A549 (cell line): ENCODE data around the gene TTC21A. TPM values are rescaled to one million over a fixed set of nuclear protein-coding genes. Genes with fewer than 3 reads are reported as not detected.

ENCODE experiments used
- ATAC-seq, 2 experiments: fragments of 200-7000 bp in 1 of 2; fragments of >200 bp in 1 of 2; cut with Nextera tagmentation in 1 of 2; cut with Tn5 transposase in 1 of 2; 3 replicates each; pipeline versions ENCODE4 v1.8.0 to v1.9.1; 2018 to 2020; ENCODE audit warnings: mild to moderate bottlenecking in 1 of 2, moderate library complexity in 1 of 2
- CTCF ChIA-PET: fragments of 300-600 bp; sonication (Branson Sonifier 250); formaldehyde crosslinking; extraction: SDS; loops from one replicate; lab custom pipeline; 2021; ENCODE audit warnings: antibody characterized with exemption, inconsistent platforms; lab: Yijun Ruan, JAX
- POLR2A ChIA-PET: fragments of 350-600 bp; formaldehyde crosslinking; extraction: SDS; loops from one replicate; lab custom pipeline; 2021; ENCODE audit warnings: antibody characterized with exemption, inconsistent platforms; lab: Yijun Ruan, JAX
- DNase-seq, 2 experiments: peaks; one replicate each; pipeline versions ENCODE4 v3.0.0 to v3.0.0-alpha.2; 2011 to 2016; ENCODE audit warnings: low read depth in 1 of 2, low spot score in 1 of 2
- FAIRE-seq: peaks from 2 replicates; lab custom pipeline; 2011; peaks lifted over from hg19 to GRCh38; lab: Jason Lieb, UNC
- H3K27ac ChIP-seq, 2 experiments: fragments of >200 bp; sonication (Bioruptor Twin); formaldehyde crosslinking; 3 replicates each; pipeline ENCODE4 v1.5.1; 2016 to 2017
- H3K4me1 ChIP-seq: fragments of >200 bp; sonication (Bioruptor Twin); formaldehyde crosslinking; 3 replicates; pipeline ENCODE4 v1.6.1; 2016
- H3K4me2 ChIP-seq: fragments of >200 bp; sonication (Bioruptor Twin); formaldehyde crosslinking; 3 replicates; pipeline ENCODE4 v1.6.1; 2016
- H3K4me3 ChIP-seq: fragments of >200 bp; sonication (Bioruptor Twin); formaldehyde crosslinking; 3 replicates; pipeline ENCODE4 v1.5.1; 2016
- H3K9me3 ChIP-seq: fragments of >200 bp; sonication (Bioruptor Twin); formaldehyde crosslinking; 3 replicates; pipeline ENCODE4 v1.6.1; 2016
- MAZ ChIP-seq: fragments of 150-350 bp; IDR thresholded peaks from 2 replicates; pipeline ENCODE4 v1.6.1; 2014; ENCODE audit warnings: antibody characterized with exemption, low read depth, low read length, borderline replicate concordance
- NPAS2 ChIP-seq: fragments of 250-450 bp; sonication (Bioruptor Pico); IDR thresholded peaks from 2 replicates; pipeline ENCODE4 v1.8.0; 2022; ENCODE audit warnings: mild to moderate bottlenecking, moderate library complexity, borderline replicate concordance
- SREBF2 ChIP-seq: fragments of 450-650 bp; IDR thresholded peaks from 2 replicates; pipeline ENCODE4 v1.6.1; 2014; ENCODE audit warnings: mild to moderate bottlenecking, moderate library complexity
- TFCP2L1 ChIP-seq: fragments of 250-450 bp; sonication (Bioruptor Pico); IDR thresholded peaks from 2 replicates; pipeline ENCODE4 v1.5.0; 2021; ENCODE audit warnings: mild to moderate bottlenecking
- ZNF302 ChIP-seq: fragments of 250-450 bp; sonication (Bioruptor Pico); IDR thresholded peaks from 2 replicates; pipeline ENCODE4 v1.9.0; 2021; ENCODE audit warnings: inconsistent platforms, mild to moderate bottlenecking, moderate library complexity
- WGBS: methylation state at CpG from one replicate; pipeline ENCODE4 v1.1.6; 2017; ENCODE audit errors: missing lambda C conversion rate; 5-methylcytosine and 5-hydroxymethylcytosine counted together
- polyA plus RNA-seq, 4 experiments: library from polyadenylated mRNA; depleted of rRNA in 3 of 4; stranded (reverse); fragments of >200 nt; fragmentation: RNase III in 1 of 4; extraction: RNeasy Plus Mini Kit Qiagen cat#74134 plus additional on column Dnase treatment in 1 of 4; gene quantifications; 2 replicates in 3 of 4; 3 replicates in 1 of 4; pipeline ENCODE4 v1.2.3, GENCODE V29; 2011 to 2017
- small RNA-seq, 6 experiments: library from RNA; depleted of rRNA; stranded (forward); fragments of <200 nt; gene quantifications; one replicate each; pipeline ENCODE3, GENCODE V24; 2012
- TF ChIP-seq, protein P1 (sequence below): IDR thresholded peaks from 2 replicates; pipeline ENCODE4 v1.6.1; 2012
- TF ChIP-seq, protein P2 (sequence below): fragments of 150-350 bp; IDR thresholded peaks from 2 replicates; pipeline ENCODE4 v1.6.1; 2014; ENCODE audit warnings: low read depth, mild to moderate bottlenecking, low read length

The TTC21A gene
- polyA plus RNA-seq, 2 of the 4 experiments (the other 2 are of a cell fraction), result 1.1 to 1.4 TPM

DNA sequence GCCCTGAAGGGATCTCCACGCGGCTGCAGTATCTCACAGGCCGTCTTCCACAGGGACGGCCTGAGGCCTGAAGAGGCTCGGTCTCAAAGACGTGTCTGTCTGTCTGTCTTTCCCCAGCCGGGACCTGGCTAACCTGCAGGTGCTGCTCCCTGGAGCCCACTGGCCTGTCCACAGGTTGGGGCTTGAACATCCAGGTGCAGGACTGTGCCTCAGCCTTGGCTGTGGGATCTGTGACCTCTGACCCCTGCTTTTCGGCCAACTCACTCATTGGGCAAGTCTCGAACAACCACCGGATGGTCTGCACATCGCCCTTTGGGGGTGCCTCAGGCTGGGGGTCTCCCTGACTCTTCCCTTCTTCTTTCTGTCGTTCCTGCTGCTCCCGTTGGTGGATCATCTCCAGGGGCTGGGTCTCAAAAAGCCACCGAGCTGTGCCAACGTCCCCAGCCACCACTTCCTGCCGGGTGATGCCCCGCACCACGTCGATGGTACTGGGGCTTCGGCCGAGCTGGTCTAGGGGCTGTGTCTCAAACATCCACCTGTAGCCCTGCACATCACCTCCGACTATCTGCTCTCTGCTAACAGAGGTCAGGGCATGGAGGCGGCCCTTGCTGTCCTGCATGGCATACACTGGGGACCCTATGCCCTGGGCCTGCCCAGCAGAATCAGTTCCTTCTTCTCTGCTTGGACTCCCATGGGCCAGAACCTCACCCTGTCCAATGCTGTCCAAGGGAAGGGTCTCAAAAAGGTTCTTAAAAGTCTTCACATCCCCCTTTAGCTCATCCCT lies 80.1 kb downstream of the TTC21A start:
- whole genome bisulfite sequencing, result 82% methylated on average over 17 of the region's 23 CpGs
- POLR2A ChIA-PET, result no interaction called here
- CTCF ChIA-PET, result interaction anchor here (0.9 to 17.2 kb wide), 10 partner anchors 8 to 98 kb away, joined by 3 to 459 read pairs (median 6); partner anchors contain the start of genes CX3CR1, GORASP1 and TTC21A

More for the DNA sequence above, 80.1 kb downstream of the TTC21A start:
- no peak for DNase-seq
- H3K4me2 ChIP-seq, result no peak overlapping the region
- FAIRE-seq, result no peak
- no peak overlapping the region for H3K4me3 ChIP-seq
- H3K27ac ChIP-seq, result no peak overlapping the region
- no peaks in the 10 kb centered on the region; the same call in 2 of the 3 replicates for H3K4me1 ChIP-seq
- TF ChIP-seq MAZ (no peak), NPAS2 (no peak), SREBF2 (no peak), ZNF302 (CRISPR knock-in tag) (no peak), TFCP2L1 (CRISPR knock-in tag) (no peak)
- TF ChIP-seq, protein P1, sequence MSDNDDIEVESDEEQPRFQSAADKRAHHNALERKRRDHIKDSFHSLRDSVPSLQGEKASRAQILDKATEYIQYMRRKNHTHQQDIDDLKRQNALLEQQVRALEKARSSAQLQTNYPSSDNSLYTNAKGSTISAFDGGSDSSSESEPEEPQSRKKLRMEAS, result no peak
- TF ChIP-seq, protein P2, sequence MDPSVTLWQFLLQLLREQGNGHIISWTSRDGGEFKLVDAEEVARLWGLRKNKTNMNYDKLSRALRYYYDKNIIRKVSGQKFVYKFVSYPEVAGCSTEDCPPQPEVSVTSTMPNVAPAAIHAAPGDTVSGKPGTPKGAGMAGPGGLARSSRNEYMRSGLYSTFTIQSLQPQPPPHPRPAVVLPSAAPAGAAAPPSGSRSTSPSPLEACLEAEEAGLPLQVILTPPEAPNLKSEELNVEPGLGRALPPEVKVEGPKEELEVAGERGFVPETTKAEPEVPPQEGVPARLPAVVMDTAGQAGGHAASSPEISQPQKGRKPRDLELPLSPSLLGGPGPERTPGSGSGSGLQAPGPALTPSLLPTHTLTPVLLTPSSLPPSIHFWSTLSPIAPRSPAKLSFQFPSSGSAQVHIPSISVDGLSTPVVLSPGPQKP, result no peak
- ATAC-seq, result no peak
- no peaks in the 10 kb centered on the region for H3K9me3 ChIP-seq

Small RNA genes lying within 50 kb of the gene (small RNA-seq; reads per million reads assigned to genes)
- 0 reads per million in 6 experiments for gene RF00017

Other genes starting within 250 kb of the TTC21A start
- not detected in 2 replicates for gene SCN11A, start 55.7 kb upstream of the TTC21A start, polyA plus RNA-seq (2011; rRNA removed)
- gene SCN11A, start 55.7 kb upstream of the TTC21A start, polyA plus RNA-seq (2017; fragmentation: RNase III; extraction: RNeasy Plus Mini Kit Qiagen cat#74134 plus additional on column Dnase treatment), result 0.01 TPM in 1 of 3 replicates, not detected in the others
- gene WDR48, start 55.7 kb upstream of the TTC21A start, polyA plus RNA-seq (2011; rRNA removed), result 39.6 and 41.0 TPM in 2 replicates
- 18.8 to 21.0 TPM (median 20.0 TPM) in 3 replicates for gene WDR48, start 55.7 kb upstream of the TTC21A start, polyA plus RNA-seq (2017; fragmentation: RNase III; extraction: RNeasy Plus Mini Kit Qiagen cat#74134 plus additional on column Dnase treatment)
- gene GORASP1, start 53 bp upstream of the TTC21A start, polyA plus RNA-seq (2011; rRNA removed), result 30.3 and 38.9 TPM in 2 replicates
- gene GORASP1, start 53 bp upstream of the TTC21A start, polyA plus RNA-seq (2017; fragmentation: RNase III; extraction: RNeasy Plus Mini Kit Qiagen cat#74134 plus additional on column Dnase treatment), result 27.4 to 36.3 TPM (median 32.3 TPM) in 3 replicates
- 15.5 and 15.6 TPM in 2 replicates for gene CSRNP1, start 45.9 kb downstream of the TTC21A start, polyA plus RNA-seq (2011; rRNA removed)
- gene CSRNP1, start 45.9 kb downstream of the TTC21A start, polyA plus RNA-seq (2017; fragmentation: RNase III; extraction: RNeasy Plus Mini Kit Qiagen cat#74134 plus additional on column Dnase treatment), result 10.7 to 12.9 TPM (median 12.0 TPM) in 3 replicates
- gene XIRP1, start 84.9 kb downstream of the TTC21A start, polyA plus RNA-seq (2011; rRNA removed), result not detected in 2 replicates
- not detected in 3 replicates for gene XIRP1, start 84.9 kb downstream of the TTC21A start, polyA plus RNA-seq (2017; fragmentation: RNase III; extraction: RNeasy Plus Mini Kit Qiagen cat#74134 plus additional on column Dnase treatment)
- gene CX3CR1, start 172.4 kb downstream of the TTC21A start, polyA plus RNA-seq (2011; rRNA removed), result 0.14 and 0.21 TPM in 2 replicates
- gene CX3CR1, start 172.4 kb downstream of the TTC21A start, polyA plus RNA-seq (2017; fragmentation: RNase III; extraction: RNeasy Plus Mini Kit Qiagen cat#74134 plus additional on column Dnase treatment), result 0.04 to 0.07 TPM (median 0.06 TPM) in 3 replicates
- not detected in 2 replicates for gene CCR8, start 222.0 kb downstream of the TTC21A start, polyA plus RNA-seq (2011; rRNA removed)
- not detected in 3 replicates for gene CCR8, start 222.0 kb downstream of the TTC21A start, polyA plus RNA-seq (2017; fragmentation: RNase III; extraction: RNeasy Plus Mini Kit Qiagen cat#74134 plus additional on column Dnase treatment)